Heart left ventricle (tissue), 16 donors: ENCODE data around the gene PRRC2C. TPM values are rescaled to one million over a fixed set of nuclear protein-coding genes. Genes with fewer than 3 reads are reported as not detected.
"Not testable (repeated sequence)": the region's sequence is repeated elsewhere in the genome, so short reads cannot be mapped to it uniquely, and the experiment has no call there.

ENCODE experiments used
- ATAC-seq, 4 donors: fragments of 200-7000 bp; cut with Tn5 transposase; one replicate each; pipeline ENCODE4 v1.9.1; 2020 to 2022; ENCODE audit warnings: moderate library complexity in 4 of 4, mild to moderate bottlenecking in 3 of 4, moderate number of reproducible peaks in 1 of 4
- DNase-seq, 5 donors: peaks; one replicate each; pipeline ENCODE4 v3.0.0-alpha.2; 2020
- H3K27ac ChIP-seq, 12 donors: fragments of 200-600 bp; sonication (generic) in 4 of 12; one replicate each; pipeline versions ENCODE4 v1.5.0 to v1.8.0; 2016 to 2022; ENCODE audit warnings: mild to moderate bottlenecking in 2 of 12
- H3K27me3 ChIP-seq, 9 donors: fragments of 200-600 bp; sonication (generic) in 2 of 9; one replicate each; pipeline versions ENCODE4 v1.5.1 to v1.8.0; 2016 to 2022; ENCODE audit warnings: mild to moderate bottlenecking in 3 of 9
- H3K36me3 ChIP-seq, 9 donors: fragments of 200-600 bp; sonication (generic) in 2 of 9; one replicate each; pipeline versions ENCODE4 v1.5.0 to v1.8.0; 2018 to 2022; ENCODE audit warnings: mild to moderate bottlenecking in 2 of 9
- H3K4me1 ChIP-seq, 12 donors: fragments of 200-600 bp; sonication (generic) in 4 of 12; one replicate each; pipeline versions ENCODE4 v1.5.0 to v1.8.0; 2016 to 2022; ENCODE audit warnings: mild to moderate bottlenecking in 3 of 12
- H3K4me3 ChIP-seq, 12 donors: fragments of 200-600 bp; sonication (generic) in 4 of 12; one replicate each; pipeline versions ENCODE4 v1.5.0 to v1.8.0; 2017 to 2022; ENCODE audit warnings: mild to moderate bottlenecking in 9 of 12, moderate library complexity in 4 of 12
- H3K9me3 ChIP-seq, 12 donors: fragments of 200-600 bp; sonication (generic) in 4 of 12; one replicate each; pipeline versions ENCODE4 v1.5.0 to v1.8.0; 2016 to 2022; ENCODE audit warnings: mild to moderate bottlenecking in 1 of 12
- CTCF ChIP-seq, 12 donors: fragments of 200-600 bp; sonication (generic) in 4 of 12; IDR thresholded peaks; one replicate each; pipeline versions ENCODE4 v1.5.0 to v1.8.0; 2018 to 2022; ENCODE audit warnings: antibody characterized with exemption in 12 of 12, mild to moderate bottlenecking in 5 of 12
- POLR2A ChIP-seq, 2 donors: fragments of 450-650 bp; IDR thresholded peaks; one replicate each; pipeline ENCODE4 v1.6.1; 2017; ENCODE audit warnings: antibody characterized with exemption in 2 of 2, mild to moderate bottlenecking in 2 of 2, moderate library complexity in 2 of 2
- WGBS, 4 donors: extraction: QIAGEN DNeasy Blood & Tissue Kit in 2 of 4; methylation state at CpG; one replicate each; pipeline versions ENCODE4 v1.1.5 to v1.1.7; 2013 to 2018; 5-methylcytosine and 5-hydroxymethylcytosine counted together
- intact Hi-C, 10 donors: fragments of 100-400 bp; cut with DNase I; formaldehyde crosslinking; loops; one replicate each; pipeline versions ENCODE4 v1.11.1 to v1.14.2; 2022
- polyA plus RNA-seq, 2 donors: library from polyadenylated mRNA; stranded (reverse); fragments of 200-250 nt; gene quantifications; one replicate each; pipeline ENCODE4 v1.2.3, GENCODE V29; 2013
- total RNA-seq, 9 donors: library from RNA; depleted of rRNA in 2 of 9; stranded (reverse); fragments of >200 nt in 2 of 9; fragmentation: NEBNext Ultra II Directional in 3 of 9; extraction: Animal tissue kit (Norgen Biotek cat#: 25700) in 3 of 9; gene quantifications; one replicate each; pipeline versions ENCODE4 v1.1.0 to v1.2.4, GENCODE V29; 2016 to 2023
- donor health status: ischemic (EF 13 %, LVEDD 7.1; RV severe dilation, severe dysfunction).
- donor health status: healthy with polysubstance abuse.
- donor health status: DM: no; HTN: yes; CAD: no.
- donor health status: DM: no; HTN: no; CAD: no.
- donor health status: ischemic (EF 25% LVEDD 6.9; RV normal size, moderate dysfunction).
- donor health status: ischemic (EF 25% LVEDD 5.7; RV mildly dilated, moderate dysfunction).
- donor health status: healthy.
- donor health status: DM: yes; HTN: yes; CAD: no.
- donor health status: ischemic (EF 35%, LVEDD 5.7; RV mildly dilated, moderate dysfunction).
- donor health status: nonischemic (EF 11% LVEDD 7.7; RV severe dilation, severe dysfunction).
- donor health status: DM: yes; HTN: yes; CAD: no.
- donor health status: PGD.
- donor health status: ischemic (EF 29% LVEDD 5.4; RV normal size, mild dysfunction).
- donor health status: nonischemic (EF 23%, LVEDD 6.1; RV moderate dilation, normal function).

PRRC2C gene
- total and polyA plus RNA-seq, 11 donors, result 21.1 to 107 (median 50.0) TPM

- no peaks in the 10 kb centered on the region for H3K27me3 ChIP-seq
- no peak for DNase-seq
- no peak for TF ChIP-seq POLR2A (IDR thresholded peaks at IDR 0.05)
- TF ChIP-seq CTCF (IDR thresholded peaks at IDR 0.05), result no peak
- H3K27ac ChIP-seq, result no peak overlapping the region
- H3K9me3 ChIP-seq, result no peaks in the 10 kb centered on the region
- H3K4me3 ChIP-seq, result no peak overlapping the region
- intact Hi-C loops, result no loop called here
- 98 to 99% (median 98%) methylated on average over 1 of the region's 1 CpG for WGBS, 4 donors
- no peaks in the 10 kb centered on the region for H3K4me1 ChIP-seq
- ATAC-seq, result no peak
- H3K36me3 ChIP-seq, result peaks cover 6 to 100% (median 98%) of the 10 kb centered on the region in 9 donors
These were observed 60.2 kb downstream of the PRRC2C start for GRCh38 chr1:171545523-171545922.

- DNase-seq (no peak), ATAC-seq (no peak)
- Histone ChIP-seq H3K9me3 (peaks cover 0 to 5% (median 0%) of the 10 kb centered on the region in 12 donors), H3K4me1 (no peaks in the 10 kb centered on the region), H3K27ac (no peak overlapping the region), H3K4me3 (no peak overlapping the region), H3K36me3 (peaks cover 0 to 94% (median 78%) of the 10 kb centered on the region in 9 donors), H3K27me3 (no peaks in the 10 kb centered on the region)
- intact Hi-C loops, result no loop called here
- TF ChIP-seq POLR2A (IDR thresholded peaks at IDR 0.05), result no peak
- WGBS, 4 donors, result 91 to 95% (median 92%) methylated on average over 3 of the region's 3 CpGs
These were observed 64.7 kb downstream of the PRRC2C start for GRCh38 chr1:171550050-171550449.

GRCh38 chr1:171550598-171551100, 65.3 kb downstream of the PRRC2C start:
- H3K4me3 ChIP-seq, H3K4me1 ChIP-seq, H3K27me3 ChIP-seq, DNase-seq, H3K27ac ChIP-seq, intact Hi-C loops, H3K9me3 ChIP-seq, ATAC-seq: not testable (repeated sequence)
- 95 to 97% (median 95%) methylated on average over 4 of the region's 4 CpGs for WGBS, 4 donors
- peaks cover 0 to 94% (median 78%) of the 10 kb centered on the region in 9 donors for H3K36me3 ChIP-seq

GRCh38 chr1:171553960-171554359, 68.6 kb downstream of the PRRC2C start:
- H3K4me3 ChIP-seq, intact Hi-C loops, ATAC-seq, DNase-seq, H3K4me1 ChIP-seq, H3K27me3 ChIP-seq, H3K27ac ChIP-seq, H3K9me3 ChIP-seq: not testable (repeated sequence)
- WGBS, 4 donors, result 94 to 100% (median 97%) methylated on average over 1 of the region's 1 CpG
- peaks cover 4 to 94% (median 77%) of the 10 kb centered on the region in 9 donors for H3K36me3 ChIP-seq

GRCh38 chr1:171563675-171564074, 78.3 kb downstream of the PRRC2C start:
- Histone ChIP-seq H3K36me3 (peaks cover 5 to 100% (median 98%) of the 10 kb centered on the region in 9 donors), H3K27ac (no peak overlapping the region), H3K4me3 (no peak overlapping the region), H3K4me1 (no peaks in the 10 kb centered on the region), H3K27me3 (no peaks in the 10 kb centered on the region), H3K9me3 (no peaks in the 10 kb centered on the region)
- 98 to 100% (median 98%) methylated on average over 1 of the region's 1 CpG for WGBS, 4 donors
- ATAC-seq (no peak), DNase-seq (no peak)
- intact Hi-C loops, result no loop called here
- TF ChIP-seq CTCF (IDR thresholded peaks at IDR 0.05) (no peak), POLR2A (IDR thresholded peaks at IDR 0.05) (no peak)

GRCh38 chr1:171566467-171566866, 81.1 kb downstream of the PRRC2C start:
- no peak for ATAC-seq
- Histone ChIP-seq H3K4me3 (no peak overlapping the region), H3K36me3 (peaks cover 3 to 100% (median 94%) of the 10 kb centered on the region in 9 donors), H3K27me3 (no peaks in the 10 kb centered on the region), H3K4me1 (no peaks in the 10 kb centered on the region), H3K9me3 (no peaks in the 10 kb centered on the region), H3K27ac (no peak overlapping the region)
- 60 to 69% (median 65%) methylated on average over 3 of the region's 3 CpGs for WGBS, 4 donors
- intact Hi-C loops, result no loop called here
- TF ChIP-seq CTCF (IDR thresholded peaks at IDR 0.05) (peak in 1 of 12 donors; percentile 19), POLR2A (IDR thresholded peaks at IDR 0.05) (no peak)
- DNase-seq, result no peak
